22Rv1 (cell line): Measurements from ENCODE around the gene SLIT3.

Experiments
- ZFX ChIP-seq: fragments of 450-650 bp; IDR thresholded peaks from 2 replicates; pipeline ENCODE4 v1.6.1; 2017; ENCODE audit warnings: antibody characterized with exemption, borderline replicate concordance
- TF ChIP-seq, protein P1 (sequence below): fragments of 450-650 bp; IDR thresholded peaks from 2 replicates; pipeline ENCODE4 v1.5.1; 2017; ENCODE audit warnings: mild to moderate bottlenecking

- TF ChIP-seq, protein P1, sequence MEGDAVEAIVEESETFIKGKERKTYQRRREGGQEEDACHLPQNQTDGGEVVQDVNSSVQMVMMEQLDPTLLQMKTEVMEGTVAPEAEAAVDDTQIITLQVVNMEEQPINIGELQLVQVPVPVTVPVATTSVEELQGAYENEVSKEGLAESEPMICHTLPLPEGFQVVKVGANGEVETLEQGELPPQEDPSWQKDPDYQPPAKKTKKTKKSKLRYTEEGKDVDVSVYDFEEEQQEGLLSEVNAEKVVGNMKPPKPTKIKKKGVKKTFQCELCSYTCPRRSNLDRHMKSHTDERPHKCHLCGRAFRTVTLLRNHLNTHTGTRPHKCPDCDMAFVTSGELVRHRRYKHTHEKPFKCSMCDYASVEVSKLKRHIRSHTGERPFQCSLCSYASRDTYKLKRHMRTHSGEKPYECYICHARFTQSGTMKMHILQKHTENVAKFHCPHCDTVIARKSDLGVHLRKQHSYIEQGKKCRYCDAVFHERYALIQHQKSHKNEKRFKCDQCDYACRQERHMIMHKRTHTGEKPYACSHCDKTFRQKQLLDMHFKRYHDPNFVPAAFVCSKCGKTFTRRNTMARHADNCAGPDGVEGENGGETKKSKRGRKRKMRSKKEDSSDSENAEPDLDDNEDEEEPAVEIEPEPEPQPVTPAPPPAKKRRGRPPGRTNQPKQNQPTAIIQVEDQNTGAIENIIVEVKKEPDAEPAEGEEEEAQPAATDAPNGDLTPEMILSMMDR, result peak; percentile 89
- TF ChIP-seq ZFX, result no peak
Measured at GRCh38 chr5:169302491-169303118, 1.7 kb upstream of the SLIT3 start.
